Chondrocyte (in vitro differentiated cells): ENCODE data around the gene LRRC40. TPM values are rescaled to one million over a fixed set of nuclear protein-coding genes. Genes with fewer than 3 reads are reported as not detected.

Experiments
- DNase-seq: peaks from one replicate; pipeline ENCODE4 v3.0.0; 2021; ENCODE audit warnings: mixed read lengths, low spot score
- H3K27ac Mint-ChIP-seq: one replicate; pipeline ENCODE4 v1.8.0; 2021; ENCODE audit warnings: mild to moderate bottlenecking, moderate library complexity, mixed read lengths; ENCODE audit not compliant: unreplicated experiment
- H3K27me3 Mint-ChIP-seq: 2 replicates; pipeline ENCODE4 v1.8.0; 2021; ENCODE audit warnings: low read depth, mixed read lengths
- H3K36me3 Mint-ChIP-seq: 2 replicates; pipeline ENCODE4 v1.8.0; 2021; ENCODE audit warnings: low read depth, mixed read lengths
- H3K4me1 Mint-ChIP-seq: 2 replicates; pipeline ENCODE4 v1.8.0; 2021; ENCODE audit warnings: low read depth, mild to moderate bottlenecking, mixed read lengths
- H3K4me3 Mint-ChIP-seq: one replicate; pipeline ENCODE4 v1.8.0; 2021; ENCODE audit warnings: mild to moderate bottlenecking, moderate library complexity, mixed read lengths; ENCODE audit not compliant: unreplicated experiment
- H3K9me3 Mint-ChIP-seq: 2 replicates; pipeline ENCODE4 v1.8.0; 2021; ENCODE audit warnings: low read depth, mixed read lengths
- long read RNA-seq: library from polyadenylated mRNA; stranded (forward); transcript quantifications from one replicate; pipeline ENCODE4 v2.0.0, GENCODE V29; 2021
- total RNA-seq: library from RNA; stranded (reverse); gene quantifications from 3 replicates; pipeline ENCODE4 v1.2.1, GENCODE V29; 2021
- TF ChIP-seq, protein P1 (sequence below): fragments of 200-600 bp; sonication (generic); IDR thresholded peaks from 2 replicates; pipeline ENCODE4 v1.5.0; 2021; ENCODE audit warnings: antibody characterized with exemption, mild to moderate bottlenecking, moderate library complexity

The LRRC40 gene
- 15.0 to 15.7 TPM (median 15.0 TPM) in 3 replicates for total RNA-seq
- long read RNA-seq, transcript LRRC40-201 (15 exons, 2,884 nt): major isoform, 55 of 60 reads
- long read RNA-seq, partial matches to known transcripts: 2 of 60 reads
- long read RNA-seq, other reads (novel, unspliced or antisense): 3 of 60 reads

DNA sequence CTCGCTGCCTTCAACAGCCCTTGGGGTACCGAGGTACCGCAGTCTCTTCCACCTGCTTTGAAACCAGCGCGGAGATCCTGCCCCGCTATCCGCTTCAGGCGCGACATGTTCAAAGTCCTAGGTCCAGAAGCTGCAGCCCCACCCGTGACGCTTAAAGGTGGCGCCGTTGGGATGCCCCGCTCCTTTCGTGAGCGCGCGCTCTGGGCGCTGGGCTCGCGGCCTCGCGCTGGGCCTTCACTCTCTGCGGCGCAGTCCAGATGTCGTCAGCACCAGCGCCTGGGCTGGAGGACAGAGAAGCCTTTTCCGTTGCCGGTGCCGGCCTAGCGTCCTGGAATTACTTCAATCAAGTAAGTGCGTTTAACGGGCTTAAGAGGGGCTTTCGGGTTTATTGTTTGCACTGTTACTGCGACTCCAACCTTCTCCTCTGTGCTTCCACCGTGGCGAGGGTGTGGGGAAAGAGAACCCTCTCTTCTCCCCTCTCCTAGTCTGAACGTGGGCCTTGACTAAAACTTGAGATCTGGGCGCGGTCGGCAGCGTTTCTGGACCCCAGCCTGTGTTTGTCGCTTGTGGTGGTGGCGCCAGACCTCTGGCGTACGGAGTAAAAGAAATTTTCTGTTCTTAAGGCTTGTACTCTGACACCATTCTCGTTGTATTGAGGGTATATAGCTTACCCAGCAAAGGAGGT is at the start of gene LRRC40:
Gene LRRC40, minus strand, starts transcription at position 146 of the 685 bp plus-strand sequence. Its CDS starts 39 bp downstream, at position 107.
- Mint-ChIP-seq H3K27ac (peak within 1 kb of the TSS; percentile 100), H3K4me3 (peak within 1 kb of the TSS; percentile 96)

DNA sequence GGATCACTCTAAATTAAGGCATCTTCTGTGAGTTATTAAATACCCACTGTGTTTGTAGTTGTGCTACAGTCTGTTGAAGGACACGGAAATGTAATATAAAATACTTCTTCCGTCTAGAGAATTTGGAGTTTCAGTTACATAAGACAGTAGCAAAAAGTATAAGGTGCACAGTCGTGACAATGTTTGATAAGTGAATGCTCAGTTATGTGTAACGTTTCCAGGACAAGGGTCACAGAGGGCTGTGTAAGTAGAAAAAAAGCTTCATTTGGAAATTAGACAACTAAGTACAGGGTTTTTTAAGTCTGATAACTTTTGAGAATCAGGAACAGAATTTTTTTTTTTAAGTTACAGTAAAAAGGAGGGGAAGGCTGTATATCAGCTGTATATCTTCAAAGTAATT is 43.4 kb upstream of the LRRC40 start:
- no peaks in the 10 kb centered on the region for H3K9me3 Mint-ChIP-seq
- no peak overlapping the region for H3K4me3 Mint-ChIP-seq
- H3K27me3 Mint-ChIP-seq: no peaks in the 10 kb centered on the region
- H3K4me1 Mint-ChIP-seq: no peaks in the 10 kb centered on the region
- H3K27ac Mint-ChIP-seq: no peak overlapping the region
- no peak for DNase-seq
- peaks cover 53% of the 10 kb centered on the region for H3K36me3 Mint-ChIP-seq
- TF ChIP-seq, protein P1, sequence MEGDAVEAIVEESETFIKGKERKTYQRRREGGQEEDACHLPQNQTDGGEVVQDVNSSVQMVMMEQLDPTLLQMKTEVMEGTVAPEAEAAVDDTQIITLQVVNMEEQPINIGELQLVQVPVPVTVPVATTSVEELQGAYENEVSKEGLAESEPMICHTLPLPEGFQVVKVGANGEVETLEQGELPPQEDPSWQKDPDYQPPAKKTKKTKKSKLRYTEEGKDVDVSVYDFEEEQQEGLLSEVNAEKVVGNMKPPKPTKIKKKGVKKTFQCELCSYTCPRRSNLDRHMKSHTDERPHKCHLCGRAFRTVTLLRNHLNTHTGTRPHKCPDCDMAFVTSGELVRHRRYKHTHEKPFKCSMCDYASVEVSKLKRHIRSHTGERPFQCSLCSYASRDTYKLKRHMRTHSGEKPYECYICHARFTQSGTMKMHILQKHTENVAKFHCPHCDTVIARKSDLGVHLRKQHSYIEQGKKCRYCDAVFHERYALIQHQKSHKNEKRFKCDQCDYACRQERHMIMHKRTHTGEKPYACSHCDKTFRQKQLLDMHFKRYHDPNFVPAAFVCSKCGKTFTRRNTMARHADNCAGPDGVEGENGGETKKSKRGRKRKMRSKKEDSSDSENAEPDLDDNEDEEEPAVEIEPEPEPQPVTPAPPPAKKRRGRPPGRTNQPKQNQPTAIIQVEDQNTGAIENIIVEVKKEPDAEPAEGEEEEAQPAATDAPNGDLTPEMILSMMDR: no peak

More for the DNA sequence above, at the start of gene LRRC40:
- peaks cover 53% of the 10 kb centered on the region for H3K4me1 Mint-ChIP-seq
- H3K9me3 Mint-ChIP-seq: no peaks in the 10 kb centered on the region
- TF ChIP-seq, protein P1: peak; percentile 50
- peaks cover 2% of the 10 kb centered on the region for H3K36me3 Mint-ChIP-seq
- peak; percentile 98 for DNase-seq
- no peaks in the 10 kb centered on the region for H3K27me3 Mint-ChIP-seq

DNA sequence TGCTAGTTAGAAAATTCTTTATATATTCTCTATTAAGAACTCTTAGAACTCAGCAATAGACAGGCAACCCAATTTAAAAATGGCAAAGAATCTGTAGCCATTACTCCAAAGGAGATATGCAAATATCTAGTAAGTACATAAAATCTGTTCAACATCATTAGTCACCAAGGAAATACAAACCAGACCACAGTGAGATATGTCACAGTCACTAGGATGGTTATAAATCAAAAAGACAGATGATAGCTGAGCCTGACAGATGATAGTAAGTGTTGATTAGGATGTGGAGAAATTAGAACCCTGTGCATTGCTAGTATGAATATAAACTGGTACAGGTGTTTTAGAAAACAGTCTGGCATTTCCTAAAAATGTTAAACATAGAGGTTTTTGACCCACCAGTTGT is 42.4 kb upstream of the LRRC40 start:
- DNase-seq: no peak
- Mint-ChIP-seq H3K4me3 (no peak overlapping the region), H3K27me3 (no peaks in the 10 kb centered on the region), H3K36me3 (peaks cover 55% of the 10 kb centered on the region), H3K9me3 (no peaks in the 10 kb centered on the region), H3K4me1 (no peaks in the 10 kb centered on the region), H3K27ac (no peak overlapping the region)
- TF ChIP-seq, protein P1: no peak

DNA sequence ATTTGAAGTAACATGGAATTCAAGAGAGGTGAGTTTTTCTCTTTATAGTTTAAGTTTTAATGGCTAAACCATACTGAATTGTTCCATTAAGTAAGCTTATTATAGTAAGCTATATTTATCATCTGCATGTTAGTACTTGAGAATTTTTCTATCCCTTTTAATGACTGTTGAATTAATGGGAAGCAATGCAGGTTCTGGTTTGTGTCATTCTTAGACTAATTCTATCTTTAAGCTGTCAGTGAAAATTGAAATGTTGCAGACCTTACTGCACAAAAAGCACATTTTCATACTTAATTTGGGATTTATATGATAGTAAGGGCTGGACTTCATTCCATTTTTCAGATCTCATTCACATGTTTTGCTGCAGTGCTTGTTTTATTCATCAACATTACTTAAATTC is 41.7 kb upstream of the LRRC40 start:
- no peak overlapping the region for H3K4me3 Mint-ChIP-seq
- DNase-seq: no peak
- H3K27ac Mint-ChIP-seq: no peak overlapping the region

DNA sequence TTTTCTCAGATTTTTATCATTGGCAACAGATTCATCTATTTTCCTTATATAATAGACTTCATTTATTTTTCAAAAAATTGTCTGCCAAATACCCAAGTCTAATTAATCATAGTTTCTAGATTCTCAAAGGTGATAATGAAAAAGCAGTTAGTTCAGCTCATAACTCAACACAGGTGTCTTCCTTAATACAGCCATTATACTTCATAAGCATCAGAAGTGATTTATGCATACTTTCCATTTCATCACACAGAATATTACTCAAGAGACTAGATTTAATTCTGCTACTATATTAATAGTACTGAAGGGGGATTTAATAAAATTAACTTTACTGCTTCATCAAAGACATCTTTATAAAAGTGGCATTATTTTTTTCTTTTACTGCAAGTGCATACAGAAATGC is 34.6 kb upstream of the LRRC40 start:
- no peaks in the 10 kb centered on the region for H3K4me1 Mint-ChIP-seq
- peaks cover 36% of the 10 kb centered on the region for H3K36me3 Mint-ChIP-seq
- H3K27me3 Mint-ChIP-seq: no peaks in the 10 kb centered on the region
- no peaks in the 10 kb centered on the region for H3K9me3 Mint-ChIP-seq
- TF ChIP-seq, protein P1: no peak
- no peak for DNase-seq
- no peak overlapping the region for H3K4me3 Mint-ChIP-seq
- no peak overlapping the region for H3K27ac Mint-ChIP-seq

More for the DNA sequence above, 41.7 kb upstream of the LRRC40 start:
- Mint-ChIP-seq H3K36me3 (peaks cover 54% of the 10 kb centered on the region), H3K4me1 (no peaks in the 10 kb centered on the region), H3K27me3 (no peaks in the 10 kb centered on the region), H3K9me3 (no peaks in the 10 kb centered on the region)
- TF ChIP-seq, protein P1: no peak
